HL-60 (cell line): ENCODE results near the gene AQP12B.

Source experiments
- GABPA ChIP-seq: IDR thresholded peaks from 2 replicates; pipeline ENCODE4 v1.6.1; 2012; ENCODE audit warnings: low read depth
- POLR2AphosphoS5 ChIP-seq: IDR thresholded peaks from 2 replicates; pipeline ENCODE4 v1.6.1; 2012; ENCODE audit warnings: low read depth
- SPI1 ChIP-seq: IDR thresholded peaks from 2 replicates; pipeline ENCODE4 v1.6.1; 2012; ENCODE audit warnings: low read depth, mild to moderate bottlenecking, borderline replicate concordance
- TF ChIP-seq, protein P1 (sequence below): IDR thresholded peaks from one replicate; pipeline ENCODE4 v1.5.1; 2011; ENCODE audit warnings: low read length, control low read depth, inconsistent platforms; ENCODE audit not compliant: insufficient read depth
- TF ChIP-seq, protein P2 (sequence below): IDR thresholded peaks from 2 replicates; pipeline ENCODE4 v1.6.1; 2012; ENCODE audit warnings: low read depth; ENCODE audit not compliant: insufficient replicate concordance

DNA sequence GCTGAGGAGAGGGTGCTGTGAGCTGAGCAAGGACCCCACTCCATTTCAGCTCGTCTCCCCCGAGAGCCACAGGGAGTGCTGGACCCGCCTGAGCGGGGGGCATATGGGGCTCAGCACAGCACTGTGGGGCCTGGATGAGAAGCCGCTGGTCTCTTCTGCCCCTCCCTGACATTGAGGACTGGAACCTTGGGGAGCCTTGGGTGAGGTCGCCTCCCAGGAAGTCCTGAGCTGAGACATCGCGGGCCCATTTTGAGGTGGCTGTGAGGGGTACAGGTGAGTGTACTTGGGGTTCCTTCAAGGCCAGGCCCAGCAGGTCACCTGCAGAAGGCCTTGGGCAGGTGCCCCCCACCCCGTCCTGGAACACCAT, 5.9 kb upstream of the AQP12B start:
- TF ChIP-seq, protein P1, sequence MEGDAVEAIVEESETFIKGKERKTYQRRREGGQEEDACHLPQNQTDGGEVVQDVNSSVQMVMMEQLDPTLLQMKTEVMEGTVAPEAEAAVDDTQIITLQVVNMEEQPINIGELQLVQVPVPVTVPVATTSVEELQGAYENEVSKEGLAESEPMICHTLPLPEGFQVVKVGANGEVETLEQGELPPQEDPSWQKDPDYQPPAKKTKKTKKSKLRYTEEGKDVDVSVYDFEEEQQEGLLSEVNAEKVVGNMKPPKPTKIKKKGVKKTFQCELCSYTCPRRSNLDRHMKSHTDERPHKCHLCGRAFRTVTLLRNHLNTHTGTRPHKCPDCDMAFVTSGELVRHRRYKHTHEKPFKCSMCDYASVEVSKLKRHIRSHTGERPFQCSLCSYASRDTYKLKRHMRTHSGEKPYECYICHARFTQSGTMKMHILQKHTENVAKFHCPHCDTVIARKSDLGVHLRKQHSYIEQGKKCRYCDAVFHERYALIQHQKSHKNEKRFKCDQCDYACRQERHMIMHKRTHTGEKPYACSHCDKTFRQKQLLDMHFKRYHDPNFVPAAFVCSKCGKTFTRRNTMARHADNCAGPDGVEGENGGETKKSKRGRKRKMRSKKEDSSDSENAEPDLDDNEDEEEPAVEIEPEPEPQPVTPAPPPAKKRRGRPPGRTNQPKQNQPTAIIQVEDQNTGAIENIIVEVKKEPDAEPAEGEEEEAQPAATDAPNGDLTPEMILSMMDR, result no peak
- TF ChIP-seq POLR2AphosphoS5 (no peak), SPI1 (no peak), GABPA (no peak)
- TF ChIP-seq, protein P2, sequence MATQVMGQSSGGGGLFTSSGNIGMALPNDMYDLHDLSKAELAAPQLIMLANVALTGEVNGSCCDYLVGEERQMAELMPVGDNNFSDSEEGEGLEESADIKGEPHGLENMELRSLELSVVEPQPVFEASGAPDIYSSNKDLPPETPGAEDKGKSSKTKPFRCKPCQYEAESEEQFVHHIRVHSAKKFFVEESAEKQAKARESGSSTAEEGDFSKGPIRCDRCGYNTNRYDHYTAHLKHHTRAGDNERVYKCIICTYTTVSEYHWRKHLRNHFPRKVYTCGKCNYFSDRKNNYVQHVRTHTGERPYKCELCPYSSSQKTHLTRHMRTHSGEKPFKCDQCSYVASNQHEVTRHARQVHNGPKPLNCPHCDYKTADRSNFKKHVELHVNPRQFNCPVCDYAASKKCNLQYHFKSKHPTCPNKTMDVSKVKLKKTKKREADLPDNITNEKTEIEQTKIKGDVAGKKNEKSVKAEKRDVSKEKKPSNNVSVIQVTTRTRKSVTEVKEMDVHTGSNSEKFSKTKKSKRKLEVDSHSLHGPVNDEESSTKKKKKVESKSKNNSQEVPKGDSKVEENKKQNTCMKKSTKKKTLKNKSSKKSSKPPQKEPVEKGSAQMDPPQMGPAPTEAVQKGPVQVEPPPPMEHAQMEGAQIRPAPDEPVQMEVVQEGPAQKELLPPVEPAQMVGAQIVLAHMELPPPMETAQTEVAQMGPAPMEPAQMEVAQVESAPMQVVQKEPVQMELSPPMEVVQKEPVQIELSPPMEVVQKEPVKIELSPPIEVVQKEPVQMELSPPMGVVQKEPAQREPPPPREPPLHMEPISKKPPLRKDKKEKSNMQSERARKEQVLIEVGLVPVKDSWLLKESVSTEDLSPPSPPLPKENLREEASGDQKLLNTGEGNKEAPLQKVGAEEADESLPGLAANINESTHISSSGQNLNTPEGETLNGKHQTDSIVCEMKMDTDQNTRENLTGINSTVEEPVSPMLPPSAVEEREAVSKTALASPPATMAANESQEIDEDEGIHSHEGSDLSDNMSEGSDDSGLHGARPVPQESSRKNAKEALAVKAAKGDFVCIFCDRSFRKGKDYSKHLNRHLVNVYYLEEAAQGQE, result no peak
